Caki2 (cell line): ENCODE measurements around the gene PTPRN2. TPM values are rescaled to one million over a fixed set of nuclear protein-coding genes. Genes with fewer than 3 reads are reported as not detected.

Experiments used
- DNase-seq: peaks from one replicate; pipeline ENCODE4 v3.0.0-alpha.2; 2015; ENCODE audit warnings: low read depth
- in situ Hi-C: cut with HindIII; loops from 2 replicates; pipeline ENCODE4 v1.10.0; 2016; ENCODE audit warnings: low sequenced_read_pairs, low pct_unique_long_range_greater_than_20kb, mixed read lengths
- total RNA-seq: library from RNA; depleted of rRNA; stranded (reverse); fragments of >200 nt; shearing (Covaris generic); gene quantifications from 2 replicates; pipeline ENCODE4 v1.2.3, GENCODE V29; 2014; ENCODE audit warnings: low replicate concordance

PTPRN2 gene
- total RNA-seq, 1 experiment from 2014 or later: 0.88 TPM

DNA sequence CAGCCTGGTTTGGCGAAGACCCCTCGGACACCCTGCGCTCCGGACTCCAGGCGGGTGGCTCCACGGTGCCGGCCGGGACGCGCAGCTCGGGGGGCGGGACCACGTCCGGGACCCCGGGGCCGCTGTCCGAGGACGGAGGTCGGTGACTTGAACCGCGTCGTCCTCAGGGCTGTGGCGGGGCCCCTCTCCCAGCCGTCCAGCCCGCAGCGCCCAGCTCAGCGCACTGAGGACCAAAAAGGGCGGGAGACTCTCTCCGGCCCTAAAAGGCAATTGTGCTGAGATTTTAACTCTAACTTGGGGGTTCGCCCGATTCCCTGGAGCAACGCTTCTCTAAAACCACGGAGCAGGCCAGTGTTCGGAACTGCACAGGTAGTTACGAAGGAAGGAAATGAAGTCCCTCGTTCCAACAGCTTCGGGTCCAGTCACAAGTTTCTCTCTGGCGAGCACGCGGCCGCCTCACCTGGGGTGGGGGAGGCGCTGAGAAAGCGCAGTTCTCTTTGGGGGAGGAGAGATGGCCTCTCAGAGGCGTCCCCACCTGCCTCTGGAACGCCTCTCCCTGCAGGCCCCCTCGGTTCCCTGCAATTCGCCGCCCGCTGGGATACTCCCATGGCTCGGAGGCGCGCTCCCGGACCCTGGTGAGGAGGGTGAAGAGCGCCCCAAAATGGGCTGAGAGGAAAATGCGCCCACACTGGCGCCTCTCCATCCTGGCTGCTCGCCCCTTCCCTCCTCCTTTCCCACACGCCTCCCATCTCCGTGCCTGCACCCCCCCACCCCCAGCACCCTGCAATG is 898.2 kb downstream of the PTPRN2 start:
- no peak for DNase-seq
- in situ Hi-C loops: no loop called here

DNA sequence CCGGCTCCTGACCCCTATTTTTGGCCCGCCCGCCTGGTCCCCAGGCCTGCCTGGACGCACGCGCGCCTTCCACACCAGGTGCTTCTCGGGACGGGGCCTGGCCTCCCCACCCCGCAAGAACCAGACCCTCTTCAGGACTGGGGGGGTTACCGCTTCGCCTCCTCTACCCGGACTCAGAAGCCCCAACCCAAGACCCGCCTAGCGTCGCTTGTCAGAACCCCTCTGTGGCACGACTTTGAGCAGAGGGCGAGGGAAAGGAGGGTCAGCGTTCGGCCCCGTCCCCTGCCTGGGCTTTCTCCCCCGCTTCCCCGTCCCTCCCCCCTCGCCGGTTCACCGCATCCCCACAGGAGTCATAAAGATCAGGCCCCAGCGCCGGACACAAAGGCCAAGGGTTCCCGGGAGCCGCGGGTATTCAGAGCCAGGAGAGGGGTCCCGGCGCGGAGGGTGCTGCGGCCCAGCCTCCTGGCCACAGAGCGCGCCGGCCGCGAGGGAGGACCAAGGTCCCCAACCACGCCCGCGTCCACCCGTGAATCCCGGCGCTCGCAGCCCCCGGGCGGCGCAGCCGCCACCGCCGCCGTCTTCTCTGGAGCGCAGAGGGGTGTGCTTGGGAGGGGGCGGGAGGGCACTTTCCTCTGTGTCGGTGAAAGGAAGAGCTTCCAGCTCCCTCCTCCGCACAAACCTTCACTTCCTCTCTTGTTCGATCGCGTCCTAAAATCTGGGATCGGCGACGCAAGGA is 898.9 kb downstream of the PTPRN2 start:
- no peak for DNase-seq
- in situ Hi-C loops: no loop called here

DNA sequence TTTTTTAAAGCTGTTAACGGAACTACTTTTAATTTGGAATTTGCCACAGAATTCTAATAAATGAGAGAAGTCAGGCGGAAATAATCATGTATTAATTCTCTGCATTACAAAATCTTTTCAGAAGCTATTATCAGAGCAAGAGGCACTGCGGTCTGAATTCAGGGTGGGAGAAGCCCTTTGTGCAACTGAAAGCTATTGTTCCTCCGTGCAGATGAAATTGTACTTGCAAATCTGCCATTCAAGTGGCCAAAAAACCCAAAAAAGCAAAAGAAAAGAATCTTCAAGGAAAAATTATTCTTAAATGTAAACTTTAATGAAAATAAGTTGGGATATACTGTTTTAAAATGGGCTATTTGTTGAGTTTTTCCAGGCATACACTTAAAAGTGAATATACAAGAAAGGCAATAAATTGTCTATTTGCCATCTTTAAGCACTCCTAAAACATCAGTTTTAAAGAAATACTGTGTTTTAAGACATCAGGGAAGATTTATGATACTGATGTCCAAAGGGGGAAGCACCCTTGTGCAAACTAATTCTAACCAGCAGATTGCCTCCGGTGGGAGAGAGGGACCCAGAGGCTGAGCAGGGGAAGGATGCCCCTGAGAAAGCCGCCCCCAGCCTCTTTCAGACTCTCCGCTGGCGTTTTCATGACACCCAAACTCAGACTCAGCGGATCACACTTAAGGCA is 899.6 kb downstream of the PTPRN2 start:
- in situ Hi-C loops: no loop called here
- no peak for DNase-seq

DNA sequence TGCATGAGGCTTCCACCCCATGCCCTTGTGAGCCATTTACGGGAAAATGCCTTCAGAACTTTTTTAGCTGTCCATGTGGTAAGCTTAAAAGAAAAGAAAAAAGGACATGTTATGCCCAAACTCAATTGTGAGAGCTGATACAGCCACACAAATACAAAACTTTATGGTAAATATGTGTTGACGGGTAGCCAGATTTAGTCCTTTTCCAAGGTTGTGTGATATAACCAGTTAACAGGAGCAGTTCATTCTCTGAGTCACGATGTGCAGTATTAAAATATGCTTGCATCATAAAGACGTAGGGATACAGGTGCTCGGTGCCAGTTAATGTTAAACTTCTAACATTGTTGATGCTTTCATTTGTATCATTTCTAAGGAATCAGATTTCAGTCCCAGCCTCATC is 900.5 kb downstream of the PTPRN2 start:
- in situ Hi-C loops: no loop called here
- DNase-seq: peak; percentile 12

DNA sequence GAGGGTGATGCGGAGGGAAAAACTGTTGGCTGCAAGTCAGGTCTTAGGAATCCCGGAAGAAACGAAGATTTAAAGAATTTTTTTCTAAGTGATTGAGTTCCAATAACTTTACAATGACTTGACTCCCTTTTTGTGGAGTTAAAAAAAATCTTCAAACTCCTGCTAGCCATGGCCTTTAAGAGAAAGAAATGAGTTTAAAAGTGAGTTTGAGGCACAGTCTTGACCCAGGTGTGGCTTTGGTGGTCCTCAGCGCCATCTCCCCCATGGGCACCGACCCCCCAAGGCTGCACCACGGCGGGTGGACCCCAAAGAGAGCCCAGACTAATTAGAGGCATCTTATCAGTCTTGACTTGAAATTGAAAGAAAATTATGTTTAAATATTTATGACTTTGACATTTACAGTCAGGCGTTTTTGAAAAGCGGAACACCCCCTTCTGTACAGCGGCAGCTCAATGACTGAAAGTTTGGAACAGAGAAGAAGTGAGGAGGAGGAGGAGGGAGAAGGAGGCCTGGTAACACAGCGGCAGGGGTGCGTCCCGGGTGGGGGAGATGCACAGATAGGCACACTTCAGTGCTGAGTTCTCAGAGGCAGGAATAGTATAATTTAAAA is 901.2 kb downstream of the PTPRN2 start:
- no peak for DNase-seq
- in situ Hi-C loops: no loop called here

DNA sequence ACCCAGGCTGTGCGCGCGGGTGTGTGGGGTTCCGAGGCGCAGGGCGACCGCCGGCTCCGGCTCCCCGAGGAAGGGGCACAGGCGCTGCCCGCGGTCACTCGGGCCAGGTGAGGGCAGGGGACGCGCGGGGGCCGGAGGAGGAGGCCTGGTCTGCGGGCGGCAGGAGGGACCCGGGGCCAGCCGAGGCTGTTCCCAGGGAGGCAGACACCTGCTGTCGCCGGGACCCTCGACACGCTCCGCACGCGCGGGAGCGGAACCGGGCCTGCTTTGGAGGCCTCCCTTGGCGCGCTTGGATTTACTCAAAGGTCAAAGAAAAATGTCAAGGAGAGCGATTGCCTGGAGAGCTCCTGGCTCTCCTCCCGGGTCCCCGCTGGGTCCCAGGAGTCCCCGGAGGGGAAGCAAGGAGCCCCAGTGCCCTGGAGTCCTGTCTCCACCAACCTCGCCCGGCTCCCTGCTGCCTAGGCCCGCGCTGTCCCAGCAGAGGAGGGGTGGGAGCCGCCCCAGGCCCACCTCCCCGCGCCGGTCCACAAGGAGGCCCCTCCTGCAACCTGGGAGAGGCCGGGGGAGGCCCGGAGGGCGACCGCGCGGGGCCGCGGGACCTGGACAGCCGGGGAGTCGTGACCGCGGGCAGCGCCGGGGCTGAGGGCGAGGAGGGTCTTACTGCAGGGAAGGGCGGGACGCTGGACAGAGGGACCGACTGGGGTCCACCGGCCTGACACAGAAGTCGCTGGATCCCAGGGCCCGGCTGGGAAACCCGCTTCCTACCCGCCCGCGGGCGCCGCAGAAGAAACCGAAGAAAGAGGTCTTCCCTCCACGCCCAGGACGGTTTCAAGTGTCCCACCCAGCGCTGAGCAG is 902.0 kb downstream of the PTPRN2 start:
- in situ Hi-C loops: no loop called here

DNA sequence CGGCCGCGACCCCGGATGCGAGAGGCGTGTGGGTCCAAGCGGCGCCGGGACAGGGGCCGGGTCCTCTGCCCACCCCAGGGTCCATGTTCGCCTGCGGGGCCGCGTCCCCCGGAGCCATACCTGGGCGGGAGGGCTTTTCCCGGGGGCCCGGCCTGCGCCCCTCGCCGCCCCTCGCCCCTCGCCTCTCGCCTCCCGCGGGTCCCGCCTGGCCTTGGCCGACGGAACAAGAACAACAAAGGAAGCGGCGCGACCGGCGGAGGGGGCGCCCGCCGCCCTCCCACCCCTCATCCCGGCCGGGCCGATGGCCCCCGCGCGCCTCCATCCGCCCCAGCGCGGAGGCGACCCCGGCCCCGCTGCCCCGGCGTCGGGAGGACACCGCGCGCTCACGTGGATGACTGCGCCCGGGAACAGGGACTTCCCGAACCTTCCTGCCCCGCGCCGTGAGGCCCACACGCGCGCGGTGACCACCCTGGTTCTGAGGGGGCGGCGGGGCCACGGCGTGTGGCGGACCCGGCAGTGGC is 902.7 kb downstream of the PTPRN2 start:
- in situ Hi-C loops: no loop called here
- no peak for DNase-seq

More for the DNA sequence above, 902.0 kb downstream of the PTPRN2 start:
- DNase-seq: no peak

DNA sequence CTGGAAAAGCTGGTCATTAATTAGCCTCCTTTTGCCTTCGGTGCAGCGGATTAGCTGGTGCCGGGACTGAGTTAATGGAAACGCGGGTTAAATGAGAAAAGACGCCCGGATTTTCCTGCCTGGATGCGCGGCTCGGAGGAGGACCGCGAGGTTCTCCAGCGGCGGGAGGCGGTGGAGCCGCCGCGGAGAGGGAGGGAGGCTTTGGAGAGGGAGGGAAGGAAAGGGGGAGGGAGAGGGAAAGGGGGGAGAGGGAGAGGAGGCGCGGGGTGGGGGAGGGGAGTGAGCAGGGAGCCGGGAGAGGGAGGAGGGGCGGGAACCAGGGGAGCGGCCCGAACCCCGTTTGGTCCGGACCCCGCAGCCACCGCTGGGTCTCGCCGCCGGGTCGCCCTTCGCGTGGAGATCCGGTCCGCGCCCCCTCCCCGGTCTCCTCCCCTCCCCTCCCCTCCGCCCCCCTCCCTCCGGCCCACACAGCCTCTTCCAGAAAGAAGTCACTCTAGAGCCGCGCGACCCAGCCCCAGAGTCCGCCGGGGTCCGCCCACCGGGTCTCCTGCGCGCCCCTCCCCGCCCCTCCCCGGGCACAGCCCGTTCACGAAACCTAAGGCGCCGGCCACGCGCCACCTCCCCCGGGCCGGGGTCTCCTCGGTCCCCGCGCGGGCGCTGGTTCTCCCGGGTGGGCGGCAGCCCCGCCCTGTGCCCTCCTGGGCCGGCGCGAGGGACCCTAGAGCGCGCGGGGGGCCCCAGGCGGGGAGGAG is 903.3 kb downstream of the PTPRN2 start:
- no peak for DNase-seq
- in situ Hi-C loops: no loop called here

DNA sequence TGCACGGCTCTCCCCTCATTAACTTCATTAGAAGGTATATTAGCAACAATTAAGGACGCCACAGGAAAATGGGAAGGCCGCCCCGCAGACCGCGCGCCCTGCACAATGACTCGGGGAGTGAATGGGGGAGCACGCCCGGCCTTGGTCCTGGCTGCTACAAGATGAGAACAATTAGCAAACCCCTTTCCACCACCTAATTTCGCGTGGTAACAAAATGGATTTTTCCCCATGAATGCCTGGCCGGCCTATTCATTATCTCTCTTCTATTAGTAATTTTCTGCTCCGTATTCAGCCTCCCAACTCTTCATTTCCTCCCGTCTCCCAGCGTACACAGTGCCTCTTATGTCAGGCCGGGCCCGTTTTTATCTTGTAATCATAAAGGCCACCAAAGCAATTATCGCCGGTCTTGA is 903.9 kb downstream of the PTPRN2 start:
- in situ Hi-C loops: no loop called here
- no peak for DNase-seq

DNA sequence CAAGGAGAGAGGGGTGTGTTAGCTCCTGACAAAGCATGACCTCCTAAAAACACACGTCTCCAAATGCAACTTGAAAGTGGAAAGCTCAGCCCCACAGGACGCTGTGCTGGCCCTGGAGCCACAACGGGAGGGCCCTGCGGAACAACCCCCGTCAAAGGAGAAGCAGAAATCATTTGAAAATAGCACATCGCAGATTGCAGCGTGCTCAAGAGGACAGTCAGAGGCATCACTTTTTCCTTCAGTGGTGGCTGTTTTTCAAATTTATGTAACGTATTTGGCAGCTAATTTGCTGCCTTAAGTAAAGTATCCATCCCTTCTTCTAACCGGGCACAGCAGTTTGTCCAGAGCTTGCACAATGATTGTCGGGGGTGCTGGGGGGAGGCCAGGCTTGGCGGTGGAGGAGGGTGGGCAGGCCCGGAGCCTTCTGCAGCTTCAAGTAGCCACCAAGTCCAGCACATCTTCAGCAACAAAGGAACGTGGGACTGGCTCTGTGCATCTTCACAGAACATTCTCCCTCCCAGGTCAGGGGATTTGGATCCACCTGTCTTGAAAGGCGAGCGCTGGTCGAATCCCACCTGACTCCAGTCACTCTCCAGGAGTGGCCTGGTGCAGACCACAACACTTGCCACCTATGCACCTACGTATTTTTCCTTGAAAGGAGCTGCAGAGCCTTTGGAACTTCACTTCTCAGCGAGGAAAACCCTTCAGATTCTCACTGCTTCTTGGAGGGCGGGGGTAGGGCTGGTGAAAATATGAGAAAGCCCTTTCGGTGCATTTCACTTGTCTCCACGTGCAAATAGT is 904.5 kb downstream of the PTPRN2 start:
- no peak for DNase-seq
- in situ Hi-C loops: no loop called here

DNA sequence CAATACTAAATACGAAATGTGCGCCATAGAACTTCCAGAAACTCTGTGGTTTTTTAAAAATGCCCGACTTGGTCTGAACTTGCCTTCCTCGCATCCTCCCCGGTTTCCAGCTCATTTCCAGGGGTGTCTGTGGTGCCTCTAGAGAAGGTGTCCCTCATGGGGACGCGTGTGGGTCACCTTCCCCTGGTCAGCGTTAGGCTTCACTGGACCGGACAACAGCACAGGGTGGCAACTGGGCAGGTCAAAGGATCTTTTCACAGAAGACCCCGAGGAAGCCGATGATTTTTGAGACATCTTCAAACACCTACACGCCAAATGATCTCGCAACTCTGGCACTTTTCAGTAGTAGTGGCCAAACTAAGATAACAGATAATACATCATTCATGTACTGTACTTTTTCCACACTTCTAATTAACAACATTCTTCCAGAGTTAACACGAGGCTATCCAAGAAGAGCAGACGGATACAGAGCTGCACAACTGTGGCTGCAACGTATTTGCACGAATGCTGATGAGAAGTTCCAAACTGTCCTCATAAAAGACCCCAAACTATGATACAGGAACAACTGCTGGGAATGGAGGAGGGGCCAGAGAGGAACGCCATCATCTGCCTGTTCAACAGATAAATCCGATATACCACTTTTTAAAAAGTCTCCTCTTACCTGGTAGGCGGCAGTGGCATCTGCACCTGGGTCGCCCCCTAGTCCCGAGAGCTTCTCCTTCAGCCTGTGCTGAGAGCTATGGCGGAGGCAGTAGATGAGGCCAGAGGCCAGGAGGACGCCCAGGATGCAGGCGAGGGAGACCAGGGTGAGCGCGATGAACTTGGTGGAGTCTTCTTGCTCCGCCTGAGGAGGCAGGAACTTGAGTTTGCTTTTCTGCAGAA is 905.3 kb downstream of the PTPRN2 start:
- in situ Hi-C loops: no loop called here

DNA sequence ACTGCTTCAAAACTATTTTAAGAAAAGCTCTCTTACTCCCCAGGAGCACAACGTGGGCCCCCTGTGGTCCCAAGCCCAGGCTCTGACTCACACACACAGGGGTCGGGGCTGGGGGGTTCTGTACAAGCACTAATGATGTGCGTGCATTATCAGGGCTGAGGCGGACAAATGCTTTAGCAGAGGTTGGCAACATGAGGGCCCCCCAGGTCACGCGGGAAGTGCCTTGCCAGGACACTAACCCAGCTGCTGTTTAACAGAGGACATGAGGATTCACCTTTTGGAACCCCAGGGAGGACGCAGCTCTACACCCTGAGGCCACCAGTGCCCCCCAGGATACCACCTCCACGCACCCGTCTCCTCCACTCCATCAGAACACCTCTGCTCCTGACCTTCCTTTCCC is 908.0 kb downstream of the PTPRN2 start:
- in situ Hi-C loops: no loop called here
- no peak for DNase-seq

More for the DNA sequence above, 905.3 kb downstream of the PTPRN2 start:
- DNase-seq: no peak

DNA sequence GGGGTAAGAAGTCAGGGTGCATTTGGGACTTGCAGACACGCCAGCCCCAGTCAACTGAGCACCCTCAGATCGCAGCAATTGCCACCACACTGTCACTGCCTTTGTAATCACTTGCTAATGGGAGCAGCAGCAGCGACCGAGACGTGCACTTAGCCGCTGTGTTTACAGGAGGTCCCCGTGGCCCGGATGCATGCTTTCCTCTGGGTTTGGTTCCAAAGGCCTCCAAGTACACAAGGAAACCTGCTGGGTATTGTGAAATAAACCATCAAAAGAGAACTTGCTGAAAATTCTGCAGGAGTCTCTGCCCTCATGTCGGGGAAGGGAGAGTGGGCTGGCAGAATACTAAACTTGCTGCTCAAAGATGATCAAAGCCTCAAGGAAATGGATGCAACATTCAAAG is 909.1 kb downstream of the PTPRN2 start:
- in situ Hi-C loops: no loop called here
- no peak for DNase-seq

DNA sequence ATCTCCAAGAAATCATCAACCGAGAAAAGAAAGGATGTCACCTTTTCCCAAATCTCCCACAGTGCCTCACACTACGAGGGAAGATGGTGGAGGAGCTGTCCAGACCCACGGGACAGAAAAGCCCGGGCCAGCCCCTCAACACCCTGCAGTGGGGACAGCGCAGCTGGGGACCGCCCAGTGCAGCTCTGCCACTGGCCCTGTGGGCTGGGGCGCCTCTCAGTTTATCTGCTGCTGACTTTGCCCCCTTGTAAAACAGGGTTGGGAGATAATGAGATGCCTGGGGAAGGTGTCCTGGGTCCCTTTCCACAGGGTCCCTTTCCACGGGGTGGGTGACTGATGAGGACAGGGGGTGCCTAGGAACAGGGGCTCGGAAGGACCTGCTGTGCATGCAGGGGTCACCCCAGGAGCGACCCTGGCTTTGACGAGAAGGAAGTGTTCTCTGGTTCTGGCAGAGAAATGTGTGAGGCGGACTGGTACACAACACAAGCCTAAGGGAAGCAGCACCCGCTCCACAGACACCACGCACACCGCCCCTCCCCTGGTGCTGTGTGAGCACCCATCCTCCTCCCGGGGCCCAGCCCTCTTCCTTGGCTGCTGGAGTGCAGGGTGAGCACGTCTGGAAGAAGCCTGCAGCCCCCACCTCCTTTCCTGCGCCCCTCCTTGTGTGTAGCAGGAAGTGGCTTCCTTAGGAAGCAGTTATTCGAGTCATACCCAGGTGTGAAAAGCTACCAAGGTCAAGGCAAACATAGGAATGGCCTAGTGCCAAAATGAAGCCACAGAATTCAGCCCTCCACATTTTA is 911.0 kb downstream of the PTPRN2 start:
- in situ Hi-C loops: no loop called here
- no peak for DNase-seq

DNA sequence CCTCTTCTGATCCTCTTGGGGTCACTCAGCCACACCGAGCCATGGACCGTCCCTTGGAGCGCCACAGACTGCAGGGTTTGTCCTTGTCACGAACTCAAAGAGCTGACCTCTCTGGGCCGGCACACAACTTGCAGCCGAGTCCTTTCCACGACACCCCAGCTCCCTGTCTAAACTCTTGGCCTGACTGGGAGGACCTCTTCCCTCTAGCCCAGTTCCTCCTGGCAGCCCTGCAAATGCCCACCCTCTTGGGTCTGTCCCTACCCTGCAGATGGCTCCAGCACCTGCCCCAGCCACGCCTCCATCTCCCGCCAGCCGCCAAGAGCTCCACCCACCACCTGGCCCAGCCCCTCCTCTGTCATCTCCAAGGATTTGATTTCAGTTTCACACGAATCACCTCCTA is 911.6 kb downstream of the PTPRN2 start:
- in situ Hi-C loops: no loop called here
- no peak for DNase-seq
